ENCODE data around the gene PROX1. TPM values are rescaled to one million over a fixed set of nuclear protein-coding genes. Genes with fewer than 3 reads are reported as not detected.

PROX1 gene
- total RNA-seq, 1 experiment from 2014 or later: not detected

DNA sequence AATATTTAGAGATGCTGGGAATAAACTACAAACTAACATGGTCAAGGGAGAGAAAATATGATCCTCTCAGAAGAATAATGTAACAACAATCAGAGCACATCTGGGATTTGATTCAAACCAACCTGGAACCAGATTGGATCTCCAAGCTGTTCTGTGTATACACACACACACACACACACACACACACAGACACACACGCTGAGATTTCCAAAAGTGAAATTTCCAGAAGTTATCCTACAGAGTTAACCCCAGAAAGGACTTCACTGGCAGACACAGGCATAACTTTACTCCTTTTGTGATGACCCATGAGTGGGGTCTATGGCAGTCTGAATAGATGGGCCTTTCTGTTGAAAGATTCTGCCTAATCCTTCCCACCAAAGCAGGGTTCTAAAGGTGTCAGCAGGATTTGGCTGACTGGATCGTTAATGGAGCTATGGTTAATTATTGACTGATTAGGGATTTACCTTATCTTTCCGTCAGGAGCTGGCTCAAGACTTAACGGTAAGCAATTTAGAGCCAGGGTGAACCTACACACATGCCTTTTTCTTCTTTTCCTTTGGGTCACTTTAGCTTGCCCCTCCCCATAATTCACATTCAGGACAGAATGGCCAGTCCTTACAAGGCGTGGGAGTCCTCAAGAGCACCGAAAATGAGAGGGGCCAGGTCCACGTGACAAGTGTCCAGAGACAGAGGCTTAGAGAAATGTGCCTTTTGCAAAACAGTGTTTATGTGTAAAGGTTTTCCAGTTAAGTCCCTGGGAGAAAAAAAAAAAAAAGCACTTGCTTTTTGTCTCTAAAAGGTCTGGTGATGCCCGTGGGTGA, 10.9 kb upstream of the PROX1 start:
- DNase-seq: no peak
- H3K27me3 ChIP-seq: peaks cover 4% of the 10 kb centered on the region
- no peak overlapping the region for H3K4me3 ChIP-seq
- H3K9me3 ChIP-seq: no peaks in the 10 kb centered on the region
- no peaks in the 10 kb centered on the region for H3K36me3 ChIP-seq

DNA sequence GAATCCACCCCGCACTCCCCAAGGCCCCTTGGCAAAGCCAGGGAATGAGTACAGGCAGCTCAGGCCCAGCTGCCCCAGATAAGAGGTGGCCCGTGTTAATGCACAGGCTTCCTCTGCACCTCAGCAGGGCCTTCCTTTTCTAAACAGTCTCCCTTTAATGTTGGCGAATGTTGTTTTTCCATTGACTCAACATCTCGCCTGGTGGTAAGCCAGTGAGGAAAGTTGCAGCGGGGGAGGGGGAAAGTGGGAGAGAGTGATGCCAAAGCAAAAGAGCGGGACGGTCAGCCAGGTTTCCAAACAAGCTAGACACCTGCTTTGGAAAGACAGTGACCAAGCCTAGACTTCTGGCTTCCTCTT, 10.3 kb upstream of the PROX1 start:
- Histone ChIP-seq H3K4me3 (no peak overlapping the region), H3K9me3 (no peaks in the 10 kb centered on the region), H3K36me3 (no peaks in the 10 kb centered on the region), H3K27me3 (peaks cover 10% of the 10 kb centered on the region)
- DNase-seq: no peak

DNA sequence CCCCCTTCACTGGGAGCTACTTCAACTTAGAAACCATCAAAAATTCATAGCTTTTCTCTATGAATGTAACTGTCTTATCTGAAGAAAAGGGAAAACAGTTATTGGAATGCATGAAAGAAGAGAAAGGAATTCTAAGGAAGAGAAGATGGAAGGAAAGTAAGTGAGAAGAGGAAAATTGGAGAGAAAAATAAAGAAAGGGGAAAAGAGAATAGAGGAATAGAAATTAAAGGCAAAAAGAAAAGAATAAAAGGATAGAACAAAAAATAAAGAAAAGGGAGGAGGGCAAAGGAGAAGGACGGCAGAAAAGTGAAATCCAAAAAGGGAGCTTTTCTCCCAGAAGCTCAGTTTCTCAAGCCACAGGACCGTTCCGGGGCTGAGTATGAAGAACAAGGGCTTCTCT, 9.9 kb upstream of the PROX1 start:
- Histone ChIP-seq H3K9me3 (no peaks in the 10 kb centered on the region), H3K4me3 (no peak overlapping the region), H3K36me3 (no peaks in the 10 kb centered on the region), H3K27me3 (peaks cover 15% of the 10 kb centered on the region)
- DNase-seq: no peak

DNA sequence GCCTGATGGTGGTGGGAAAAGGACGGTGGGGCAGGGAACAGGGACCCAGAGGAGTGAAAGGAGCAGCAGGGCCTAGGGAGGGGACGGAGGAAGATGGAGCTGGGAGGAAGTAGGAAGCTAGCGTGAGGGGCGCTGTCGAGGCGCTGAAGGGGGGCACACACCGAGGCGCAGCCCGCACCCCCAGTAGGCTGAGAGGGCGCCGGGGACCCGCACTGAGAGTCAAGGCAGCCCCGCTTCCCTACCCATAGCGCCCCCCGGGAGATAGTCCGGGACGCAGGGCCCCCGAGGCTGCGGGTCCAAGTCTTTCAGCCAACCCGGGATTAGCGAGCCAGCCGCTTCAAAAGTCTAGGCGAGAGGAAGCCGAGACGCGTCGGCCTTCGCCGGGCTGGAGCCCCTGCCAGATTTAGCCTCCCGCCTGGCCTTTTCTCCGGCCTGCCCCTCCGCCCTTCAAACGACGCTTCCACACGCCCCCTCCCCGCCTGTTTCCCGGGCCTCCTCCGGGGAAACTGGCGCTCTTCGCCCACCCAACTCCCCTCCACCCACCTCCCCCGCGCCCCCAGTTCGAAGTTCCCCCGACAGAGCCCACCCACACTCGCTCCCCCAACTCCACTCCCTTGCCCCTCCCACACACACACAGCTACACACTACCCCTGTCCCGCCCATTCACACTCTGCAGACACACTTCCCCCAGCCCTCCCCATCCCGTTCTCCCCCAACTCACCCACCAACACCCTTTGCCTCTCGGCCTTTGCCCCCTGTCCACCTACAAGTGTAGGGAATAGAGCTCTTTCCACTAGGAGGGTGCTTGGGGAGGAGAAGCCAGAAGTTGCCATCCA, 7.8 kb upstream of the PROX1 start:
- H3K4me3 ChIP-seq: no peak overlapping the region
- peaks cover 35% of the 10 kb centered on the region for H3K27me3 ChIP-seq
- no peaks in the 10 kb centered on the region for H3K36me3 ChIP-seq
- DNase-seq: no peak
- no peaks in the 10 kb centered on the region for H3K9me3 ChIP-seq

DNA sequence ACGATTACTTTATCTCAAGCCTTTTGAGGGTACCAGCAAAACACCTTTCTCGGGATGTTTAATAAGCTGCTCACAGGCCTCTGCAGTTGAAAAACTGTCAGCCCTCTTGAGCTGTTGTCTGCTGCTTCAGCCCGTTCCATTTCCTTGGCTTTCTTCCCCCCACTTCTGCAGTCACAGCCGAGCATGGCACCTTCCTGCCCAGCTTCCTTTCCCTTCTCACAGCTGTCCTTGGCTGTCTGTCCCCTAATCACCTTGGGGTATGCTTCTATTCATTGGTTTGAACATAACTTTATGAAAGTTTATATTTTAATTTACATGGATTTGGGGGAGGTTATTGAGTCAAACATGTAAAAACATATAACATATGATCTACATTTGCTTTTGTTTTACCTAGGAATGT, 6.9 kb upstream of the PROX1 start:
- no peak overlapping the region for H3K4me3 ChIP-seq
- no peak for DNase-seq
- H3K36me3 ChIP-seq: no peaks in the 10 kb centered on the region
- peaks cover 44% of the 10 kb centered on the region for H3K27me3 ChIP-seq
- H3K9me3 ChIP-seq: no peaks in the 10 kb centered on the region

DNA sequence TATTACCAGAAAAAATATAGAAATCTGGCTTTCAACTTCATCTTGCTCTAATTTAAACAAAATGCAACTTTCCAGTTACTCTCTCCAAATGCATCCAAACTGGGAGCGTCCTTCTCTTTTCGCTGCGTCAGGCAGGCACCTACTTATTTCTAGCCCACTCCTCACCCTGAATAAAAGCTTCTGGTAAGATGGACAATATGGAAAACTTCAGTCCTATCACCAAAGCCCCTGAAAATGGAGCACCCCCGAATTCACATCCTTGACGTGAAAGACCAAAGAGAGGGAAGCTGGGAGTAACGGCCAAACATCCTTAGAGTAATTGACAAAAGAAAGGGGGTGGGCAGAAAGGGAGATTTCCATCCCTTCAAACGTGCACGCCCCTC, 5.5 kb upstream of the PROX1 start:
- Histone ChIP-seq H3K27me3 (peaks cover 57% of the 10 kb centered on the region), H3K9me3 (no peaks in the 10 kb centered on the region), H3K36me3 (no peaks in the 10 kb centered on the region), H3K4me3 (no peak overlapping the region)
- DNase-seq: no peak

DNA sequence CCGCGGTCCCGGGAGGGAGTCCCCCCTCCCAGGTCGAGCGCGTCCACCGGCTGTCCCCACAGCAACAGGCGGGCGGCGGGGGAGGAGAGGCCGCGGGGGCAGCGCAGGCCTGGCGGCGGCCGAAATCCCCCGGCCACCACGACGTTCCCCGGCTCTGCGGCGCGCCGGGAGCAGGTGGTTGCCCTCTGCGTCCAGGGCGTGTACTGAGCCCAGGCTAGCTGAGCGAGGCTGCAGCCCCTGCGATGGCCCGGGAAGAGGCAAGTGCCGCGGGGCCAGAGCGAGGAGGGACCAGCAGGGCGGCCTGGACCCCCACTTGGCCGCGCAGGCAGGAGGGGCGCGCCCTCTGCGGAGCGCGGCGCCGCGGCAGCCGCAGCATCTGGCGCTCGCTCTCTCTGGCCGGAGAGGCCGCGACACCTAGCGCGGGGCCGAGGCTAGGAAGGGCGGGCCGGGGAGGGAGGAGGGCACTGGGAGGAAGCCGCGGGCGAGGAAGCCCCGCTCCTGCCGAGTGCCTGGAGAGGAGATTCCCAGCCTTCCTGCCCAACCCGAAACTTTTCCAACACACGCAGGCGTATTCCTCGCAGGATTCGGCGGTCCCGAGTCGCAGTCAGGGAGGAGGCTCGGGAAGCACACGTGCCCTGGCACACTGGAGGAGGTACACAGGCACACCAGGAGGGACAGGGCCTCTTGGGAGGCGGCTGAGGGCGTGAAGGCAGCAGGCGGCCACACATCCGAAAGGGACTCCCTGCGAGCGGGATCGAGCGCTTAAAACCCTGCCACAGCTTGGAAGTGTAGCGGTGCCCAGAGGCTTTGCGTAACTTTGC, 4.9 kb upstream of the PROX1 start:
- Histone ChIP-seq H3K36me3 (no peaks in the 10 kb centered on the region), H3K4me3 (no peak overlapping the region), H3K9me3 (no peaks in the 10 kb centered on the region), H3K27me3 (peaks cover 57% of the 10 kb centered on the region)
- DNase-seq: peak; percentile 32

DNA sequence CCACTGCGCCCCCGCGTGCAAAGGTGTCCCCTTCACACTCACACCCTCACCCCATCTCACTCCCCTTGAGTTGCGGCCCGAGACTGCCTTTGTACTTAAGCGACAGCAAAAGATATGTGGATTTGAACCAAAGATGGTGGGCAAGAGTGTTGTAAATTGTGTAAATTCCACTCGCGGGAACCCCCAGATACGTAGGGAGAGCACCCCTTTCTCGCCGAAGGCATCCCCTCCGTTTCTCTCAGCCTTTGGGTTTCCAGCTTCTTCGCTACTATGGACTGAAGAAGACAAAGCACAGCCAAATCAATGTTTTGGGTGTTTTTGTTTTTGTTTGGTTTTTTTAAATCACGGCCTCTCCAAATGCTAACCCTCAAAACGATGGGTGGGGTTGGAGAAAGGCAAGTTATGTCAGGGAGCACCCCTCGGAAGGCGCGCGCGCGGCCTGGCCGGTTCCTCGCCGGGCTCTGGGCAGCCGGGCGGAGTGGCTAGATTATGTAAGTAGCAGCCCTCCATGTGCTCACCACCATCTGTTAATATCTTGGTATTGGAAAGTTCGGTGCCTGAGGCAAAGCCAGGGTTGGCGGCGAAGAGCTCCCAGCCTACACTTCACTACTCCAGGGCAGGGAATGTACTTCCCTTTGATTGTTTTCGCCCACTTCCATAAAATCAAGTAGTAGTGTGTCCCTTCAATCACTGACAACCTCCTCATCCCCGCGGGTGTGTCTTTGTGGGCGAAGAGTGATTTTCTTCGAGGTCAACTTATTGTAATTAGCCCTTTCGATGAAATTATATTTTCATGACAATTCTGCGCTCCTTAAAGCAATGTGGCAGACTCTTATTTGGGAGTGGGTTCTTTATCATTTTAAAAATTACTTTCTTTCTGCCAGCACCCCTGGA, 4.0 kb upstream of the PROX1 start:
- Histone ChIP-seq H3K4me3 (no peak overlapping the region), H3K9me3 (no peaks in the 10 kb centered on the region), H3K27me3 (peaks cover 66% of the 10 kb centered on the region), H3K36me3 (no peaks in the 10 kb centered on the region)
- DNase-seq: no peak

DNA sequence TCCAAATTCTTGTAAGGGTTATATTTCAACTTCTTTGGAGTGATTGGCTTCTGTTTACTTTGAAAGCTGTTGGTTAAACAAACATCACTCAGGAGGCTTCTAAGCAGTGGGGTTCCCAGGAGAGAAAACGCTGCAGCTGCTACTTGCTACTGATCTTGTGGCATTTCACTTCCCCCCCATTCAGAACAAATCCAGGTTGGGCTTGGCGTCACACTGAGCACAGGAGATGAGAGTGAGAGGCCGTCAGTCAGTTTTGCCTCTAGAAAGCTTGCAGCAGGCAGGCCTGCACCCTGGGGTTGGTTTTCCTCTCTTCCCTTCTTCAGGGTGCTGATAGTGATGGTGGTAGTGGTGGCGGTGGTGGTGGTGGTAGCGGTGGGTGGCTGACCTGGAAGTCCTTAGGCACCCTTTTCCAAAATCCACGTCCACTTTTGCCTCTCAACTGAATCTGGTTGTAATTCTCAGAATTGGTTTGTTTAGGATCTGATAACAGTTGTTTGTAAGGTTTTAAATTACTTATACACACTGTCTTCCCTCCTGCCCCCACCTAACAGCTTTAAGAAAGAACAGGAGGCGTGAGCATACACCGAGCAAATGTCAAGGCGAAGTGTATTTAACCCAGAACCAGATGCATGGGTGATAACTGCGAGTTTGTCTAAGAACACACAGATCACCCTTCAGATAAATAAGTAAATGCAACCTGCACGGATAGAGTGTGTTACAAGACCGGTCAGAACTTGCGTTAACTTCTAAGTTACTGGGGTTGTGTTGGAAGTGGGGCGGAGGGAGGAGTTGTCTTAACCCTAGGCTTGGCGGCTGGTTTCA, 3.2 kb upstream of the PROX1 start:
- H3K9me3 ChIP-seq: no peaks in the 10 kb centered on the region
- no peak for DNase-seq
- no peaks in the 10 kb centered on the region for H3K36me3 ChIP-seq
- peaks cover 74% of the 10 kb centered on the region for H3K27me3 ChIP-seq
- H3K4me3 ChIP-seq: no peak overlapping the region

DNA sequence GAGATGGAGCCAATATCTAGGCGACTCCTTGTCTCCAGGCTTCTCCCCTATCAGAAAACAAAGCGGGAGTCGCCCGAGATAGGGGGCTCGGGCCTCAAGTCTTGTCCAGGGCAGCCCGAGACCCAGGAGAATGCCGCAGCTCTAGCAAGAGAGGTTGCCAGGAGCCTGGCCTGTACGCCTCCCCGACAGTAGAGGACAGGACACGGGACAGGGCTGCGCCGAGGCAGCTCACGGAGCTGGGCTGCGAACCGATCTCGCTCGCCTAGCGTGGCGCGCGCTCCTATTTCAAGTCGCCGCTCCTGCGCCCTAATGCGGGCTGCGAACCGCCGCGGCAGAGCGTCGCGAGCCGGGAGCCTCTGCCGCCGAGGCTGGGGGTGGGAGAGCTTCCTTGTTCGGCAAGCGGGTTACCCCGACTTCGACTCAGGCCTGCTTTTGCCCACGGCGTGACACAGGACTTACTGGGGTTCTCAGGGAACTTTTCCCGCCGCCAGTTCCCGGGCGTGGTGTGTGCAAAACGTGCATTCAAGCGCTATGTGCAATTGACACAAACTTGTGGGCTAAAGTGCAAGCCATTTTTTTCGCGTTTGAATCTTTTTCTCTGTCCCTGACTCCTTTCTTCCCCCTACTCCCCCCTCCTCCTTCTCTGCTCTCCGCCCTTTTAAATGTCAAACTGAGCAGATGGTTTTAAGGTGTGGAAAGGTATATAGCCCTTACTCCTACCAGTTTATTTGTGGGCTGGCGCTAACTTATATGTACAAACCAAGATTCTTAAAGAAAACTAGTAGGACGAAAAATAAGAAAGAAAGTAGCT, 2.4 kb upstream of the PROX1 start:
- H3K9me3 ChIP-seq: no peaks in the 10 kb centered on the region
- H3K36me3 ChIP-seq: no peaks in the 10 kb centered on the region
- DNase-seq: no peak
- no peak overlapping the region for H3K4me3 ChIP-seq
- H3K27me3 ChIP-seq: peaks cover 83% of the 10 kb centered on the region

DNA sequence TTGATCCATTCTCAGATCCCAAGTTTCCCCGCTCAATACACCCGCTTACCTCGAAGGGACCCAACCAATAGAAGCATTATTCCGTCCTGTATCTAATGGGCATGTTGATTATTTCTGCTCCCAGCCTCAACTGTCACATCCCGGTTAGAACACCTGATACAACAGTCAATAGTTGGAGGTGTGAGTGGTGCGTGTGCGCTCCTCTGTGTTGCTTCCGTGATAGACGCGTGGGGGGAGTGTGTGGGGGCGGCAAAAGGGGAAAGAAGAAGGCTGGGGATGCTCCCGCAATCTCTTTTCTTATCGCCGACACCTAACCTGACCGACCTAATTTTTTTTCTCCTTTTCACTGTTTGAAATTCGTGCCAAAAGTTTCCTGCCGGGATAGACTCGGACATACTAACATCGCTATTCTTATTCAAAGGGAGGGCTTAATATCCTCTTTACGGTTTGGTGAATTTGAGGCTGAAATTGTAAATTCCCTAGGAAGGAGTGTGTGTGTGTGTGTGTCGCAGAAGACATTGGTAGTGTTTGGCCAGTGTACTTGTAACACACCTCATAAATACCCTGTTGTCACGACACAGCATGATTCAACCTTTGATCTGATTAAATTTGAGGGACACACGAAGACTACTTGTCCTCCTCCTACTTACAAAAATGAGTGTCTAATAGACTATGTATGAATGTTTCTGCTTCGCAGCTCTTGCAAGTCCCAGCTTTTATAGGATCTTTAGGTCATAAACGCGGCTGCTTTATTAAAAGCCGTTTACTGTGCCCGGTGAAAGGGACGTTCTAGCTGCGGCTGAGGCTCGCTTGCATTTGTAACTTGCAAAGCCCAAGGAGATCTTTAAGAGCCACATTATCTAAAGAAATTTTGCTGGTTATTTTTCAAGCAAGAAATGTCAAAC, 1.5 kb upstream of the PROX1 start:
- Histone ChIP-seq H3K27me3 (peaks cover 91% of the 10 kb centered on the region), H3K36me3 (no peaks in the 10 kb centered on the region), H3K4me3 (no peak overlapping the region), H3K9me3 (no peaks in the 10 kb centered on the region)
- no peak for DNase-seq

DNA sequence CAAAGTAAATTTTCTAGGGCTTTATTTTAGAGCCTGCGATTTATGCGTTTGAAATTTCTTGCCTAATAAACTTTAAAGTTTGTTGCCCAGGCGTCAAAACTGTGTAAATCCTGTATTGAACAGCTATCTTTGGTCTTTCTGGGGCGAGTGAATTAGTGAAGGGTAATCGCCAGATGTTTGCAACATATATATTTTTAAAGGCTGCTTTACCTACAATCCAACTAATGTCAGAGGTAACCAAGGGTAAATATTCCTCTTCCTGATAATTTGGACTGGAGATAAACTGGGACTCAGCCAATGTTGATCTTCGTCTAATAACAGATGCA, 885 bp upstream of the PROX1 start:
- Histone ChIP-seq H3K4me3 (no peak overlapping the region), H3K27me3 (peaks cover 93% of the 10 kb centered on the region), H3K36me3 (no peaks in the 10 kb centered on the region), H3K9me3 (no peaks in the 10 kb centered on the region)
- no peak for DNase-seq

DNA sequence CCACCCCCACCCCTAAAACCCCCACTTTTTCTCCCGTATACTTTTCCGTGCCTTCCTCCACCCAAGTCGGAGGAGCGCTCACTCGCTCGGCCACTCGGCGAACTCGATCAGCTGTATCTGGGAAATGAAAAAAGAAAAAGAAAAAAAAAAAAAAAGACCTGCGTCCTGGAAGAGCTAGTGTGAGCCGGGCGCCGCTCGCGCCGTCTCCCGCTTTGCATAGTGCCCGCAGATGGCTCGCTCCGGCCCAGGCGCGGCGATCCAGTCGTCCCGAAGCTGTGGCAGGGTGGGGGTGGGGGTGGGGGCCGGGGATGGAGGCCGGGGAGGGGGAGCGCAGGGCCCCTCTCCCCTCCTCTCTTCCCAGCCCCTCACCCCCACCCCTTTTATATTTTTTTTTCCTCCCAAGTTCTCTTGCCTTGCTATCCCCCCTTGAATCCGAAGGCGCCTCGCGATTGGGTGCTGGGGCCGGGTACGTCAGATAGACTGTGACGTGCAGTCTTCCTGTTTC, 299 bp upstream of the PROX1 start:
- Histone ChIP-seq H3K36me3 (no peaks in the 10 kb centered on the region), H3K9me3 (no peaks in the 10 kb centered on the region), H3K4me3 (peak overlapping the region; percentile 42), H3K27me3 (peaks cover 91% of the 10 kb centered on the region)
- DNase-seq: peak; percentile 69

DNA sequence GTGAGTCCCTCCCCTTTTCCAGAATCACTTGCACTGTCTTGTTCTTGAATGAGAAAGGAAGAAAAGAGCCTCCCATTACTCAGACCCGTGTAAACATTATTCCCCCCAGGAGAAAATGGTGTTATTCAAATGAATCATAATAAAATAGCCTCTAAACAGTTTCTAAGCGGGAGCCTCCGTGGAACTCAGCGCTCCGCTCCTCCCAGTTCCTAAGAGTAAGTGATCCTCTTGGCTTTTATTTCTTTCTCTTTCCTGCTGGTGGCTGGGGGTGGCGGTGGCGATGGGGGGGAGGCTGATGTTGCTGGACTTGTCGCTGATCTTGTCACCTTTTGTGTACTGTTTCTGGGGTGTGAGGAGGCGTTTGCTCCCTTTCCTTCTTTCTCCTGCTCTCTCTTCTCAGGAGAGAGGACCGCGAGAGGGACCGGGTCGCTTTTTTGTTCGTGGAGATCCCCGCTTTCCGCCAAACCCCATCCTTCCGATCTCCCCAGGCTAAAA, 781 bp downstream of the PROX1 start:
- Histone ChIP-seq H3K27me3 (peaks cover 88% of the 10 kb centered on the region), H3K9me3 (no peaks in the 10 kb centered on the region), H3K36me3 (no peaks in the 10 kb centered on the region), H3K4me3 (peak overlapping the region; percentile 42)
- no peak for DNase-seq

Measured in MG63 (cell line).